ENCODE data around the gene OR8D2.

Gene OR8D2, protein sequence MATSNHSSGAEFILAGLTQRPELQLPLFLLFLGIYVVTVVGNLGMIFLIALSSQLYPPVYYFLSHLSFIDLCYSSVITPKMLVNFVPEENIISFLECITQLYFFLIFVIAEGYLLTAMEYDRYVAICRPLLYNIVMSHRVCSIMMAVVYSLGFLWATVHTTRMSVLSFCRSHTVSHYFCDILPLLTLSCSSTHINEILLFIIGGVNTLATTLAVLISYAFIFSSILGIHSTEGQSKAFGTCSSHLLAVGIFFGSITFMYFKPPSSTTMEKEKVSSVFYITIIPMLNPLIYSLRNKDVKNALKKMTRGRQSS

GRCh38 chr11:124320097-124320496, at the start of gene OR8D2:
Gene OR8D2 (minus strand): TSS chr11:124320197. CDS start chr11:124320197, 0 bp downstream.
- no peak for DNase-seq

DNA sequence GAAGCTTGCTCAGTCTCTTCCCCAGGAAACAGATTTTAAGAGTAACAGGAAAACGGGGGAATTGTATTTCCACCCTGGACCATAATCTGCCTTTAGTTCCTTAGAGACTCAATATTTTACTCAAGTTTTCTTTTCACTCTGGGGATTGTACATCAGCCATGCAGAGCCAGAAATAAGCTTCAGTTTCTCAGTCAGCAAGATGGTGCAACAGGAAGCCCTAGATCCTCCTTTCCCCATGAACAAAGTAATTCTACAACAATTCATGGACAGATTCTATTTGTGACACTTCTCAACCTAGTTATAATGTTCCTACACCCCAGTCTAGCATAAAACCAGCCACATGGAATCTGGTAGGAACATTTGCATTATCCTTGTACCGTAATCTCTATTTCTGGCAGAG, 39.6 kb upstream of the OR8D2 start:
- DNase-seq: no peak

- no peak for DNase-seq
Observed at GRCh38 chr11:124346311-124346955, 26.4 kb upstream of the OR8D2 start.

DNA sequence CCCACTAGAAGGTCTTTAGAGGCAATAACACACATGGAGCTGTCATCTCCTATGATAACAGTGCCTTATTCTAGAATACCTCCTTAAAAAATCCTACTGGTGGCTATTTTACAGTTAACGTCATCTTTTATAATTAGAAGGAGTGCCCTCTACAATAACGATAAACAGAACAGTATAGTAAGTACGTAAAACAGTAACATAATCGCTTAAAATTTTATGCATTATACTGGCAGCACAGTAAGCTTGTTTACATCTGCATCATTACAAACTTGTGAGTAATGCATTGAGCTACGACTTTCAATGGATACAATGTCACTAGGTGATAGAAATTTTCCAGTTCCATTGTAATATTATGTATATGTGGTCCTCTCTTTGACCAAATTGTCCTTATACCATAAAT, 24.3 kb upstream of the OR8D2 start:
- DNase-seq: no peak

DNA sequence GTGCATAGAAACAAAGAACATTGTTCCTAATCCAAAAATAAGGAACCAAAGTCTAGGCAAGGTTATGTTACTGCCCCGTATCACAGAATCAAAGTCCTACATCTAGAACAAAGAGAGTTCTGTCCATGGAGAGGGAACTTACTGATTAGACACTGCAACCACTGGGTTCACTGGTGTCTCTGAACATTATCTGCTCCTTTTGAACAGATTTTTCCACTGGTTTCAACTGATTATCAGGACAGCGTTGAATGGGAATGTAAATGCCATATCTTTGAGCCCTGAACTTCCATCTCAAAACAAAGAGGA, 20.1 kb upstream of the OR8D2 start:
- DNase-seq: no peak

DNA sequence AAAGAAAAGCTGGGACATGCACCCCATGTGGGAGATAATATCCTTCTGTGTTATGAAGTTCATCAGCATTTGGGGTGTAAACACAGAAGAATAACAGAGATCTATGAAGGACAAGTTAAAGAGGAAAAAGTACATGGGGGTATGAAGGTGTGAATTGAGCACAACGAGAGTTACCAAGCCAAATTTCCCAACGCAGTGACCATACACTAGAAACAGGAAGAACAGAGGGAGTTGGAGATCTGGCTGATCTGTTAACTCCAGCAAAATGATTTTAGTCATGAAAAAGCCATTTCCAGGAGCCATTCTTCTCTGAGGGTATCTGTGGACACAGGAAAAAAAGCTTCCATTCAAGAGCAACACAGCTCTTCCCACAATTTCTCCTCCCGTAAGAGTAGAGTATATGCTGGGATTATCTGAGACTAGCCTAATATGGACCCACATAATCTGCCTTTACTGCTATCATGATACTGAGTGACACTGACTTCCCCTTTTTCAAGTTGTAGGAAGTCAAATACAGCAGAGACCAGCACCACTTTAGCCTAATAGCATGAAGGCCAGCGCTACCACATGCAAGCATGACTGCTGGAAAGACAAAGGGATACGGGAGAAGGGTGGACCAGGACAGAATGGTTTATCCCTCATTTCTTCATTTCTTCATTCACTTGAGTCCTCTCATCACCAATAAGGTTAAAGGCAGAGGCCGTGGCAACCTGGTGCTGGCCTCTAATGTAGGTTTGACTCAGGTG, 19.6 kb upstream of the OR8D2 start:
- DNase-seq: no peak

DNA sequence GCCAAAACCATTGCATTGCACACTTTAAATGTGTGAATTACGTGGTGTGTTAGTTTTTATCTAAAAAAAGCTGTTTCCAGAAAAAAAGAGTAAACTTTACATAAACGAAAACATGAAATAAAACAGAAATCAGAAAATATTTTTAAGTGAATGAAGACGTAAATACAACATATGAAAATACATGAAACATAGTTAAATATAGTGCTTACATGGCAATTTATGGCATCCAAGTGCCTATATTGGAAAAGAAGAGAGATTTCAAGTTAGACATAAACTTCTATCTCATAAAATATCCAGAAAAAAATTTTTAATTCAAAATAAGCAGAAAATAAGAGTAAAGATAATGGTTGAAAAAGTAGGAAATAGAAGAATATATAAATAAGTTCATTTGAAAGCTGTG, 11.9 kb upstream of the OR8D2 start:
- DNase-seq: no peak

DNA sequence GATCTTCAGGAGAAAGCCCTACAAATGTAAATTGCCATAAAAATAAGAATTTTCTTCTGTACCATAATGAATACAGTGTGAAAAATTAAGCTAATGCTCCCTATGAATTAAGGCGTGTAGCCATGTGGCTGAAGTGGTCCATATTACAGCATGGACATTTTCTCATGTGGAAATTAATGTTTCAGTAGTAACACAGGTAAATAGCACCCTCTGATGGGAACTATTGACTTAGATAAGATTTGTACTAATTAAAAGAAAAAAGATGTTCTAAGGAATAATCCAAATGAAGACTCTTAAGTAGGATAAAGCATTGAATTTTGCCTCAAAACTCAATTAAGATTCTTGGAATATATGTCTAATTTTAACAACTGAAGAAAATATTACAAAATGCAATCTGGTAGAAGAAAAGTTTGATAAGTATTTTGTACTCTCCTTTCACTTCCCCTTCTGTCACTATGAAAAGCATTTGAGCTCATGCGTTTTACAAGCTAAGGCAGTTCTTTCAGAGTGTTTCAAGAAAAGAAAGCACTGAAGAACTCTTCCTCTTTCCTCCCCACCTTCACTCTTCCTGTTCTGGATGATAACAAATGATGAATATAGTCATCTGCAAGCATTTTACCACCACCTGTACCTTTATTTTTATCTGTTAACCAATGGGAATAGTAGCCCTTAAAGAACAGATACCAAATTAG, 9.9 kb upstream of the OR8D2 start:
- DNase-seq: no peak

- DNase-seq: no peak
Observed at GRCh38 chr11:124327775-124328174, 7.8 kb upstream of the OR8D2 start.

DNA sequence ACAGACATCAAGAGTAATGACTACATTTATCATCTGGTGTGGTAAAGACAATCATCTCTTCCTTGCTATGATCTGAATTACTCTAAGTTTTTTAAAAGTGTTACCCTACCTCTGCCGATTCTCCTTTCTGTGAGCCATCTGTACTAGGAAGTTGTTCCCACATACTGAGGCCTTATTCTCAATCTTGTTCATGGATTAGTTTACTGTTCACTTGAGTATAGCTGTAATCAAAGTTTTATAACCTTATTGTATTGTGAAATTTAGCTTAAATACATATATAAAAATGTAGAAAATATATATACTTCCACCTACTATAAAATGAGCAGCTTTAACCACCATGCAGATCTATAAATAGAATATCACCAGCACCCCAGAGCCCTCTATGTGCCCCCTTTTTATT, 2.4 kb upstream of the OR8D2 start:
- no peak for DNase-seq

- DNase-seq: no peak
Observed at GRCh38 chr11:124315052-124315451, 4.9 kb downstream of the OR8D2 start.

DNA sequence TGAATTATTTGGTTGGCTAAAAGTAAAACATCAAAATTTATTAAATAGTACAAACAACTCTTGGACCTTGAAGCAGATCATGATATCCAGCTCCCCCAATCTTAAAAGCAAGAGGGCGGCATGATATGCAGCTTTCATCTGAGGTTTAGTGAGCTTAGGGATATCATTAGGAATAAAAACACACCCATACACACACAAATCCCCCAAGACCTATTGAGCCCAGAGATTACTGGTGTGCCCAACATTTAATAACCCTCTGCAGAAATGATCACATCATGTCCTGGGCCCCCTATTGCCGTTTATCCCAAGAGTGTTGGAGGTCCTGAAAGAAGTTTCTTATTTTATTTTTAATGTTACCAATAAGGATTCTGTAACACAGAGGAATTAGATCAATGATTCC, 6.1 kb downstream of the OR8D2 start, which contains the start of gene OR8D1:
OR8D1 (minus strand) TSS at position 101 of the 400 bp plus-strand sequence. CDS start 3,183 bp downstream, outside the sequence.
- no peak for DNase-seq

GRCh38 chr11:124313131-124313530, 6.9 kb downstream of the OR8D2 start:
- no peak for DNase-seq

DNA sequence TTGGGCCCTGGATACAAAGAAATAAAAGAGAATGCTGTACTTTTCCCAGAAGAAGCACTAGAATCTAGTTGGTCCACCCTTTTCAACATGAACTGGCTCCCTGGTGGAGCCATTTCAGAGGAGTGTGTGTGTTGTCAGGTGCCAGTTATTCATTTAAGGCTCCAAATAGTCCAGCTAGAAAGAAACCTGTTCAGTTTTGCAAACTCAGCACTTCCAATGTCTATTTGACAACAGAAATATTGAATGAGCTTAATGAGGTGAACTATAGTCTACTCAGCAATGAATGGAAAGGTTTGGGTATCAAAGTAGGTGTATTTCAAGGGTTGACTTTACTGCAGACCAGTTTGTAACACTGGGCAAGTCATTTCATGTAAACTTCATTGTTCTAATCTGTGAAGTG, 8.3 kb downstream of the OR8D2 start:
- no peak for DNase-seq

- no peak for DNase-seq
Observed at GRCh38 chr11:124311269-124311668, 8.7 kb downstream of the OR8D2 start.

- DNase-seq: no peak
Observed at GRCh38 chr11:124310721-124311120, 9.3 kb downstream of the OR8D2 start.

- no peak for DNase-seq
Observed at GRCh38 chr11:124307093-124307492, 12.9 kb downstream of the OR8D2 start.

GRCh38 chr11:124302347-124303125, 17.5 kb downstream of the OR8D2 start:
- DNase-seq: no peak

DNA sequence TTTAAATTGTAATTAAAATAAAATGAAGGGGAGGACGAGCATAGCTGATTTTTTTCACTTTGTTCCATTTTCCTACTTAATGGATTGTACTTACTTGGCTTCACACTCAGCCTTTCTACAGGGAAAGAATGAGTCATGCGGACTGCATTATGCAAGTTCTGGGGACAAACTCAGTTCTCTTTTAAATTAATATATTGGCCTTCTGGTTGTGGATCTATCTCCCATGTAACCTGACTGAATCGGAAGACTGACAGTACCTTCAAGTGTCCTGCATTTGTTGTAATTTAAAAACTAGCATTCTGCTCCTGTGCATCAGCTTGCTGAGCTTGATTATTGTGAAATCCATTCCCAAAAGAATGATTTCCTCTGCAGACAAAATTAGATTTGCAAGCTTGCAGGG, 18.4 kb downstream of the OR8D2 start:
- DNase-seq: no peak

GRCh38 chr11:124297921-124298320, 22.1 kb downstream of the OR8D2 start:
- no peak for DNase-seq

DNA sequence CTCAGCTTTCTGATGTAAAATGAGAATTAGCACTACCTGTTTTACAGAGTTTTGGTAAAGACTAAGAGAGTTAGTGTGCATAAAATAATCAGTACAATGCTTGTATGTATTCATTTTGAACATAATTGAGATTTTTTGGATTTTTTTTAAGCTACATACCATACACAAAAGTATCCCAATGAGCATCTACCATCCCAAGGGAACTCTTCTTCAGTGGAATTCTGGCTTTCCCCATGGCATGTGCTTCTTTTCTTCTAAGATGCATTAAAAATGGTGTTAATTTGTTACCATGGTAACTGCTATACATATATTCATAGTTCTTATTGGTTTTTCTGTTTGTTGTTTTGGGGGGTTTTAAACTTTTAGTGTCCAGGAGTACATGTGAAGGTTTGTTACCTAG, 24.0 kb downstream of the OR8D2 start:
- no peak for DNase-seq

- no peak for DNase-seq
Observed at GRCh38 chr11:124294687-124295086, 25.3 kb downstream of the OR8D2 start.

Measured in activated CD8-positive, alpha-beta memory T cell treated with anti-CD3 and anti-CD28 coated beads for 24 hours (primary cell).